ENCODE results near the gene COQ8B.
"Not testable (repeated sequence)": the region's sequence is repeated elsewhere in the genome, so short reads cannot be mapped to it uniquely, and the experiment has no call there.

The COQ8B gene

GRCh38 chr19:40668991-40669614 lies 47.6 kb downstream of the COQ8B start:
- DNase-seq (ENCODE audit: low read depth in 2 of 2), result no peak

DNA sequence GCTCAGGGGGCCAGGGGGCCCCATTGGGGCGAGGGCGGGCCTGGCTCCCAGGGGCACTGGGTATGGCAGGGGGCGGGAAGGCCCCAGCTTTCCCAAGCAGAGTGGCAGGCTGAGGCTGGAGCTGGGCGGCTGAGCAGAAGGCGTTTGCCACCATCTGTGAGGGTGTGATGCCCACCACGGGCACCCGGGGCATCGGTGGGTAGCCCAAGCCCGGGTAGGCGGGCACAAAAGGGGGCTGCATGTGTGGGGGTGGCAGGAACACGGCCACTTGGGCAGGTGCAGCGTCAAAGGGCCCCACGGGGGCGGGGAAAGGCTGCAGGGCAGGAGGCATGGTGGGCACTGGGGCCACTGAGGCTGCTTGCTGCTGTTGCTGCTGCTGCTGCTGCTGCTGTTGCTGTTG lies 49.1 kb downstream of the COQ8B start:
- no peak for DNase-seq (ENCODE audit: low read depth in 2 of 2)

GRCh38 chr19:40666803-40667438 lies 49.8 kb downstream of the COQ8B start:
- no peak for DNase-seq (ENCODE audit: low read depth in 2 of 2)

DNA sequence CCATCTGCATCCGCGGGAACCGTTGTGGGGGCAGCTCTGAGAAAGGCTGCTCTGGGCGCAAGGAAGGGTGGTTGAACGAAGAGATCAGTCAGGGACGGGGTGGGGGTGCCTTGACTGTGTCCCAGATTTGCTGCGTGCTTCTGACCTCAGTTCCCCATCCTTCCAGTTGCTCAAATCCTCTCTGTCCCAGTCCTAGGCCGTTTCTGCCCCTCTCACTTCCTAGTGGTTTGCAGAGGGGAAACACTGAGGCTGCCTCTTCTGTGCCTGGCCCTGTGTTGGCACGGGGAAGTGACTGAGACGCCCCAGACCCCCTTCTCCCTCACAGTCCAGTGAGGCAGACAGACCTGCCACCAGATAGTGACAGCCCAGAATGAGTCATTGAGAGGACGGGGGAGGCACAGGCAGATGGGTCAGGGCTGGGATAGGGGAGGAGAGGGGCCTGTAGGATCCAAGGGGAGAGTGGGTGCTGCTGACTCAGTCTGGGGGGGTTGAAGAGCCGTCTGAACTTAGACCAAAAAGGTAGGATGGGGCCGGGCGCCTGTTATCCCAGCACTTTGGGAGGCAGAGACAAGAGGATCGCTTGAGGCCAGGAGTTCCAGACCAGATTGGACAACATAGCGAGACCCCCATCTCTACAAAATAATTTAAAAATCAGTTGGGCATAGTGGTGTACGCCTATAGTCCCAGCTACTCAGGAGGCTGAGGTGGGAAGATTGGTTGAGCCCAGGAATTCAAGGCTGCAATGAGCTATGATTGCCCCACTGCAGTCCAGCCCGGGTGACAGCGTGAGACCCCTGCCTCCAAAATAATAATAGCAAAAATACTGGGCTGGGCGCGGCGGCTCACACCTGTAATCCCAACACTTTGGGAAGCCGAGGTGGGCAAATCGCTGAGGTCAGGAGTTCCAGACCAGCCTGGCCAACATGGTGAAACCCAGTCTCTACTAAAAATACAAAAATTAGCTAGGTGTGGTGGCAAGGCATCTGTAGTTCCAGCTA lies 52.7 kb downstream of the COQ8B start:
- DNase-seq (ENCODE audit: low read depth in 2 of 2), result no peak

- peak; percentile 87 to 91 for DNase-seq (ENCODE audit: low read depth in 2 of 2)
Observed at GRCh38 chr19:40662925-40663694, 53.6 kb downstream of the COQ8B start.

GRCh38 chr19:40661616-40662015 lies 55.1 kb downstream of the COQ8B start:
- DNase-seq (ENCODE audit: low read depth in 2 of 2), result no peak

DNA sequence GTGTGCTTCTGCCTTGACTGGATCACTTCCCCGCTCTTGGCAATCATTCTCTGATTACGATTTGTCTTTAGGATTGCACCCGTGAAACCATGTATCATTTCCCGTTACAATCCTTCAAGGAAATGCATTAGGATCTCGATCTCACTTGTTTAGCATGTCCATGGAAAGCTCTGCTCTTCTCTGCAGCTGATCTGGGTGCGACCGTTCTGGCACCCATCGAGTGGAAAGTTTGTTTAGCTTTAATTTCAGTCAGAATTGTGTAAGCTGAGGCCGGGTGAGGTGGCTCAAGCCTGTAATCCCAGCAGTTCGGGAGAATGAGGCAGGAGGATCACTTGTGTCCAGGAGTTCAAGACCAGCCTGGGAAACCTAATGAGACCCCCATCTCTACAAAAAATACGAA lies 57.1 kb downstream of the COQ8B start:
- DNase-seq (ENCODE audit: low read depth in 2 of 2), result no peak

DNA sequence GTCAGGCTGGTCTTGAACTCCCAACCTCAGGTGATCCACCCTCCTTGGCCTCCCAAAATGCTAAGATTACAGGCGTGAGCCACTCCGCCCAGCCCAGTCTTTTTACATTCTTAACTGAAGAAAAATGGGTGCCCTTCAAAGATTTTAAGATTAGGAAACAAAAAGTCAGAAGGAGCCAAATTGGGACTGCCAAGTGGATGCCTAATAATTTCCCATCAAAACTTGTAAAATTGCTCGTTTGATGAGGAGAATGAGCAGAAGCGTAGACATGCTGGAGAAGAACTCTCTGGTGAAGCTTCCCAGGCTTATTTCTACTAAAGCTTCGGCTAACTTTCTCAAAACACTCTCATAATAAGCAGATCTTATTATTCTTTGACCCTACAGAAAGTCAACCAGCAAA lies 57.6 kb downstream of the COQ8B start:
- no peak for DNase-seq (ENCODE audit: low read depth in 2 of 2)

GRCh38 chr19:40658031-40658430 lies 58.7 kb downstream of the COQ8B start:
- DNase-seq (ENCODE audit: low read depth in 2 of 2), result no peak

- not testable (repeated sequence) for DNase-seq (ENCODE audit: low read depth in 2 of 2)
Observed at GRCh38 chr19:40655684-40656083, 61.0 kb downstream of the COQ8B start.

DNA sequence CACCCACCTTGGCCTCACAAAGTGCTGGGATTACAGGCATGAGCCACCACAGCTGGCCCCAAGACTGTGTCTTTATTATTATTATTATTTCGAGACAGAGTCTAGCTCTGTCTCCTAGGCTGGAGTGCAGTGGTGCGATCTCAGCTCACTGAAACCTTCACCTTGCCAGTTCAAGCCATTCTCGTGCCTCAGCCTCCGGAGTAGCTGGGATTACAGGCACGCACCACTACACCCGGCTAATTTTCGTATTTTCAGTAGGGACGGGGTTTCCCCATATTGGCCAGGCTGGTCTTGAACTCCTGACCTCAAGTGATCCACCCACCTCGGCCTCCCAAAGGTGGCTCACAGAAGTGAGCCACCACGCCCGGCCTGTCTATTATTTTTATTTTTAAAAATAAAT lies 64.4 kb downstream of the COQ8B start:
- not testable (repeated sequence) for DNase-seq (ENCODE audit: low read depth in 2 of 2)

DNA sequence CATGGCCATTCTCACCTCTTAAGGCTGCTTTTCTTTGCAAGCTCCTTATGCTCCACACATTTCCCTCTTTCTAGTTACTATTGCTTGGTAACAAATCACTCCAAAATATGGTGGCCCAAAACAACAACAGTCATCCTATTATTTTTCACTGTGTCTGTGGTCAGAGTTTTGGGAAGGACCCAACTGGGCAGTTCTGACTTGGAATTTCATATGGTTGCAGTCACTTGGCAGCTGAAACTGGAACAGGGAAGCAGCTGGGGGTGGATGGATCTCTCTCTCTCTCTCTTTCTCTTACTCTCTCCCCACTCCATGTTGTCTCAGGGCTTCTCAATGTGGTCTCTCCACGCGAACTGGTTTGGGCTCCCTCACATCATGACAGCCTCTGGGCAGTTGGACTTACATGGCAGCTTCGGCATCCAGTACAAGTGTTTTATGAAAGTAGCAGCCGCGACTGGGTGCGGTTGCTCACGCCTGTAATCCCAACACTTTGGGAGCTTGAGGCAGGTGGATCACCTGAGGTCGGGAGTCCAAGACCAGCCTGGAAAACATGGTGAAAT lies 65.9 kb downstream of the COQ8B start:
- DNase-seq (ENCODE audit: low read depth in 2 of 2), result no peak

- not testable (repeated sequence) for DNase-seq (ENCODE audit: low read depth in 2 of 2)
Observed at GRCh38 chr19:40649903-40650675, 66.6 kb downstream of the COQ8B start.

DNA sequence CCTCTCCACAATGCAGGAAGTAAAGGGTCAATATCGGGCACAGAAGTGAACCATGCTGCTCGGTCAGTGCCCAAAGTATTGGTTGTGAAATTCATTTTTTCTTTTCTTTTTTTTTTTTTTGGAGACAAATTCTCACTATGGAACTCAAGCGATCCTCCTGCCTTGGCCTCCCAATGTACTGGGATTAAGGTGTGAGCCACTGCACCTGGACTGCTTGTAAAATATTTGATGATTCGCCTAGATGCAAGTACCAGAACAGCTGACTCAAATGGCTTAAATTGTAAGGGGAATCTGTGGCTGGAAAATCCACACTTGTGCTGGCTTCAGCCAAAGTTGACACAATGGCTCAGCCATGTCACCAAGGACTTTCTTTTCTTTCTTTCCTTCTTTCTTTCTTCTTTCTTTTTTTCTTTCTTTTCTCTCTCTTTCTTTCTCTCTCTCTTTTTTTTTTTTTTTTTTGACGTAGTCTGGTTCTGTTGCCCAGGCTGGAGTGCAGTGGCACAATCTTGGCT lies 69.9 kb downstream of the COQ8B start:
- no peak for DNase-seq (ENCODE audit: low read depth in 2 of 2)

DNA sequence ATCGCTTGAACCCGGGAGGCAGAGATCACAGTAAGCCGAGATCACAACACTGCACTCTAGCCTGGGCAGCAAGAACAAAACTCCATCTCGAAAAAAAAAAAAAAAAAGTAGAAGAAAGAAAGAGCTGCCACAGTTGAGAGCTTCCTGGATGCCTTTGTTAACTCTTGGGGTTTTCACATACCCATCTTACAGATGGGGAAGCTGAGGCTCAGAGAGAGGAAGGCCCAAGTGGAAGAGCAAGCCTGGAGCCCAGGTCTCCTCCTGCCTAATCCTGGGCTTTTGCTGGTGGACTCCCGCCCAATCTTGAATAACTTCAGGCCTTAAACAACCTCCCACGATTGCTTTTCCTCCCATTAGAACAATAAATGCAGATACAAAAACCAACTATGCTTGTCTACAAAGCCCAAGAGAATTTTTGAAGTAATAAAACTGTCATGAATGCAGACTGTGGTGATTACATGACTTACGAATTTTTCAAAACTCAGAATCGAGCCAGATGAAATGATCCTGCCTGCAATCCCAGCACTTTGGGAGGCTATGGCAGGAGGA lies 73.9 kb downstream of the COQ8B start:
- DNase-seq (ENCODE audit: low read depth in 2 of 2), result no peak

DNA sequence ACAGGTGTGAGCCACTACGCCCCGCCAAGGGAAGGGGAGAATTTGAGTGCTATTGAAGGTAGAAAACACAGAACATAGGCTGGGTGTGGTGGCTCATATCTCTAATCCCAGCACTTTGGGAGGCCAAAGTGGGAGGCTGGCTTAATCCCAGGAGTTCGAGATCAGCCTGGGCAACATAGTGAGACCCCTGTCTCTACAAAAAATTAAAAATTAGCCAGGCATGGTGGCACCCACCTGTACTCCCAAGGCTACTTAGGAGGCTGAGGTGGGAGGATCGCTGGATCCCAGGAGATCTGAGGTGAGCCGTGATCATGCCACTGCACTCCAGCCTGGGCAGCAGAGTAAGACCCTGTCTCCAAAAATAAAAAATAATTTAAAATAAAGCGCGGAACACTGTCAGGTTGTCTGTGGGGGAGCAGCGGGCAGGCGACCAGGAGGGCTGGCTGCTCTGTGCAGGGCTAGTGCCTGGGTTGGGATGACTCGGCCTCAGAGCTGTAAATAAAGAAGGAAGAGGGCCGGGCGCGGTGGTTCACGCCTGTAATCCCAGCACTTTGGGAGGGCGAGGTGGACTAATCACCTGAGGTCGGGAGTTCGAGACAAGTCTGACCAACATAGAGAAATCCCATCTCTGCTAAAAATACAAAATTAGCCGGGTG lies 74.5 kb downstream of the COQ8B start:
- DNase-seq (ENCODE audit: low read depth in 2 of 2), result no peak

Data from stimulated activated CD8-positive, alpha-beta memory T cell treated with anti-CD3 and anti-CD28 coated beads, Interleukin-2, amount 100 ng/mL, for 48 hours (primary cell).